ENCODE measurements around the gene HSPB9.
"Not testable (repeated sequence)": the region's sequence is repeated elsewhere in the genome, so short reads cannot be mapped to it uniquely, and the experiment has no call there.

DNA sequence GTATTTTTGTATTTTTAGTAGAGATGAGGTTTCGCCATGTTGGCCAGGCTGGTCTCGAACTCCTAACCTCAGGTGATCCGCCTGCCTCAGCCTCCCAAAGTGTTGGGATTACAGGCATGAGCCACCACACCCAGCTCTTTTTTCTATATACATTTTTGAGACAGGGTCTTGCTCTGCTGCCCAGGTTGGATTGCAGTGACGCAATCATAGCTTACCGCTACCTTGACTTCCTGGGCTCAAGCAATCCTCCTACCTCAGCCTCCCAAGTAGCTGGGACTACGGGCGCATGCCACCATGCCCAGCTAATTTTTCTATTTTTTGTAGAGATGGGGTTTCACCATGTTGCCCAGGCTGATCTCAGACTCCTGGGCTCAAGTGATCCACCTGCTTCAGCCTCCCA, 18.1 kb downstream of the HSPB9 start:
- TF ChIP-seq, protein P1, sequence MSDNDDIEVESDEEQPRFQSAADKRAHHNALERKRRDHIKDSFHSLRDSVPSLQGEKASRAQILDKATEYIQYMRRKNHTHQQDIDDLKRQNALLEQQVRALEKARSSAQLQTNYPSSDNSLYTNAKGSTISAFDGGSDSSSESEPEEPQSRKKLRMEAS (CRISPR knock-in tag; IDR thresholded peaks at IDR 0.05), result not testable (repeated sequence)
- not testable (repeated sequence) for TF ChIP-seq SMC3 (conservative IDR thresholded peaks at IDR 0.05; ENCODE audit: insufficient read depth, low read depth, low read length); CREB1 (IDR thresholded peaks at IDR 0.05); CREB1 (CRISPR knock-in tag; IDR thresholded peaks at IDR 0.05); NFYB (IDR thresholded peaks at IDR 0.05; ENCODE audit: extremely low read depth, insufficient read length); SLC30A9 (CRISPR knock-in tag; IDR thresholded peaks at IDR 0.05); SPI1 (IDR thresholded peaks at IDR 0.05; ENCODE audit: borderline replicate concordance, low read depth, low read length); SP1 (CRISPR knock-in tag; IDR thresholded peaks at IDR 0.05)
- TF ChIP-seq, protein P2, sequence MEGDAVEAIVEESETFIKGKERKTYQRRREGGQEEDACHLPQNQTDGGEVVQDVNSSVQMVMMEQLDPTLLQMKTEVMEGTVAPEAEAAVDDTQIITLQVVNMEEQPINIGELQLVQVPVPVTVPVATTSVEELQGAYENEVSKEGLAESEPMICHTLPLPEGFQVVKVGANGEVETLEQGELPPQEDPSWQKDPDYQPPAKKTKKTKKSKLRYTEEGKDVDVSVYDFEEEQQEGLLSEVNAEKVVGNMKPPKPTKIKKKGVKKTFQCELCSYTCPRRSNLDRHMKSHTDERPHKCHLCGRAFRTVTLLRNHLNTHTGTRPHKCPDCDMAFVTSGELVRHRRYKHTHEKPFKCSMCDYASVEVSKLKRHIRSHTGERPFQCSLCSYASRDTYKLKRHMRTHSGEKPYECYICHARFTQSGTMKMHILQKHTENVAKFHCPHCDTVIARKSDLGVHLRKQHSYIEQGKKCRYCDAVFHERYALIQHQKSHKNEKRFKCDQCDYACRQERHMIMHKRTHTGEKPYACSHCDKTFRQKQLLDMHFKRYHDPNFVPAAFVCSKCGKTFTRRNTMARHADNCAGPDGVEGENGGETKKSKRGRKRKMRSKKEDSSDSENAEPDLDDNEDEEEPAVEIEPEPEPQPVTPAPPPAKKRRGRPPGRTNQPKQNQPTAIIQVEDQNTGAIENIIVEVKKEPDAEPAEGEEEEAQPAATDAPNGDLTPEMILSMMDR (IDR thresholded peaks at IDR 0.05 in 2 of 3, conservative IDR thresholded peaks at IDR 0.05 in 1 of 3; ENCODE audit: insufficient read depth in 2 of 3, low read depth in 1 of 3, low read length in 3 of 3), result not testable (repeated sequence)
- TF ChIP-seq, protein P3, sequence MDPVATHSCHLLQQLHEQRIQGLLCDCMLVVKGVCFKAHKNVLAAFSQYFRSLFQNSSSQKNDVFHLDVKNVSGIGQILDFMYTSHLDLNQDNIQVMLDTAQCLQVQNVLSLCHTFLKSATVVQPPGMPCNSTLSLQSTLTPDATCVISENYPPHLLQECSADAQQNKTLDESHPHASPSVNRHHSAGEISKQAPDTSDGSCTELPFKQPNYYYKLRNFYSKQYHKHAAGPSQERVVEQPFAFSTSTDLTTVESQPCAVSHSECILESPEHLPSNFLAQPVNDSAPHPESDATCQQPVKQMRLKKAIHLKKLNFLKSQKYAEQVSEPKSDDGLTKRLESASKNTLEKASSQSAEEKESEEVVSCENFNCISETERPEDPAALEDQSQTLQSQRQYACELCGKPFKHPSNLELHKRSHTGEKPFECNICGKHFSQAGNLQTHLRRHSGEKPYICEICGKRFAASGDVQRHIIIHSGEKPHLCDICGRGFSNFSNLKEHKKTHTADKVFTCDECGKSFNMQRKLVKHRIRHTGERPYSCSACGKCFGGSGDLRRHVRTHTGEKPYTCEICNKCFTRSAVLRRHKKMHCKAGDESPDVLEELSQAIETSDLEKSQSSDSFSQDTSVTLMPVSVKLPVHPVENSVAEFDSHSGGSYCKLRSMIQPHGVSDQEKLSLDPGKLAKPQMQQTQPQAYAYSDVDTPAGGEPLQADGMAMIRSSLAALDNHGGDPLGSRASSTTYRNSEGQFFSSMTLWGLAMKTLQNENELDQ (CRISPR knock-in tag; IDR thresholded peaks at IDR 0.05; ENCODE audit: borderline replicate concordance), result not testable (repeated sequence)
